HG03571 (cell line): Measurements from ENCODE around the gene IGFBP6.
"Not testable (repeated sequence)": the region's sequence is repeated elsewhere in the genome, so short reads cannot be mapped to it uniquely, and the experiment has no call there.

Experiments used
- ATAC-seq: cut with Tn5 transposase; IDR thresholded peaks from one replicate; pipeline ENCODE4 v1.9.1; 2021; ENCODE audit not compliant: unreplicated experiment

IGFBP6 gene

DNA sequence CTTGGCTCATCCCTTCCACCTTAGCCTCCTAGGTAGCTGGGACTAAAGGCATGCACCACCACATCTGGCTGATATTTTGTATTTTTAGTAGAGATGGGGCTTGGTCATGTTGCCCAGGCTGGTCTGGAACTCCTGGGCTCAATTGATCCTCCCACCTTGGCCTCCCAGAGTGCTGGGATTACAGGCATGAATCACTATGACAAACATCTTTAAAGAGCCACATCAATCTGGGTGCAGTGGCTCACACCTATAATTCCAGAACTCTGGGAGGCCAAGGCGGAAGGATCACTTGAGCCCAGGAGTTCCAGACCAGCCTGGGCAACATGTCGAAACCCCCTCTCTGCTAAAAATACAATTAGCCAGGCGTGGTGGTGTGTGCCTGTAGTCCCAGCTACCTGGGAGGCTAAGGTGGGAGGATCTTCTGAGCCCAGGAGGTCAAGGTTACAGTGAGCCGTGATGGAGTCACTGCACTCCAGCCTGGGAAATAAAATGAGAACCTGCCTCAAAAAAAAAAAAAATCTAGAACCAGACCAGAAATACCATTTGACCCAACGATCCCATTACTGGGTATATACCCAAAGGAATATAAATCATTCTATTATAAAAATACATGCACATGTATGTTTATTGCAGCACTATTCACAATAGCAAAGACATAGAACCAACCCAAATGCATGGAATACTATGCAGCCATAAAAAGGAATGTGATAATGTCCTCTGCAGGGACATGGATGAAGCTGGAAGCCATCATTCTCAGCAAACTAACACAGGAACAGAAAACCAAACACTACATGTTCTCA is 2.5 kb upstream of the IGFBP6 start:
- not testable (repeated sequence) for ATAC-seq

GRCh38 chr12:53095596-53095895 is 1.9 kb upstream of the IGFBP6 start:
- ATAC-seq: not testable (repeated sequence)

- no peak for ATAC-seq
Observed at GRCh38 chr12:53096089-53096741, 1.3 kb upstream of the IGFBP6 start.

DNA sequence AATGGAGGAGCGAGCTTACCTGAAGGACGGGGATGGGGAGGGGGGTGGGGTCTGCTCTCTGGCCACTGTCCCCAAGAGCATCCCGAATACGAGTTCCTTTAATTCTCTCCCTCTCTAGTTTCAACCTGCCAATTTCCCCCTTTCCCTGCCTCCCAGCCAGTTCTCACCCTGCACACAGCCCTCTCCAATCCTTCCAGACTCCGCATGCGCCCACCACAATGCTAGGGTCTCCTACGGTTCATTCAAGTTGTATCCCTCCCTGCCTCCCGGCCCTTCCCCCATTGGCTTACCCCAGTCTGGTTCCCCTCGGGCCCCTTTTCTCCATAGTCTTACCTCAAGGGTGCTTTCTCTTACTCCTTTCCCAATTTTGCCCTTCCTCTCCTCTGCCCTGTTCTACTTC is 708 bp upstream of the IGFBP6 start:
- ATAC-seq: no peak

DNA sequence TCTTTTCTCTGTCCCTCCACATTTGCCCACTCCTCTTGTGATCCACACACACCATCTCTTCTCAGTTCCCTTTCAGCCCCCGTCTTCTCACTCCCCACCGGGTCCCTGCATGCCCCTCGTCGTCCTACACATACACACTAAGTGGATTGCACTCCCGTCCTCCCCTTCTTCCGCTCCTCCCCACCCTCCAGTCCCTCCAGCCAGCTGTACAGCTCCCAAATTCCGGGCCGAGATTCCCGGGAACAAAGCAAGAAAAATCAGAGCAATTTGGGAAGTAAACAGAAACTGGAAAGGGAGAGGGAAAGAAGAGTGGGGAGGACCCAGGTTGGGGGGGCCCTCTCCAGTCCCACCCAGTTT is 282 bp upstream of the IGFBP6 start:
- ATAC-seq: no peak

GRCh38 chr12:53098354-53098981 is 1.0 kb downstream of the IGFBP6 start:
- no peak for ATAC-seq

- no peak for ATAC-seq
Observed at GRCh38 chr12:53099071-53099882, 1.8 kb downstream of the IGFBP6 start.

DNA sequence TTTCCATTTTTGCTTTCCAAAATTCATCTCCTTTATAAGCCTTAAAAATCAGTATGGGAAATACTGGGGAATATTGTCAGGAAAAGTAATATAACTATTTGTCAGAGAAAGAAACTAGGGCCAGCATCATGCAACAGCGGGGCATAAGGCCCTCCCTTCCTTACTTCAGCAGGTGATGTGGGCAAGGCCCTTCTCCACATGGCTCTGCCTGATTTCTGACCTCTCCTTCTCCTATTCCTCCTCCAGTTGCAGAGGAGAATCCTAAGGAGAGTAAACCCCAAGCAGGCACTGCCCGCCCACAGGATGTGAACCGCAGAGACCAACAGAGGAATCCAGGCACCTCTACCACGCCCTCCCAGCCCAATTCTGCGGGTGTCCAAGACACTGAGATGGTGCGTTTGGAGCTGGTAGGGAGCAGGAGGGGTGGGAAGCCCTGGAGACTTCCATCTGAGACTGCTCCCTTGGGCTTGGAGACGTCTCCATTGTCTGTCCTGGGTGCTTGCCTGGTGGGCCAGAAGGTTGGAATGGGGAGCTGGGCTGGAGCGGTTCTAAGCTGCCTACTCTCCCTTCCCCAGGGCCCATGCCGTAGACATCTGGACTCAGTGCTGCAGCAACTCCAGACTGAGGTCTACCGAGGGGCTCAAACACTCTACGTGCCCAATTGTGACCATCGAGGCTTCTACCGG is 3.1 kb downstream of the IGFBP6 start:
- ATAC-seq: no peak

DNA sequence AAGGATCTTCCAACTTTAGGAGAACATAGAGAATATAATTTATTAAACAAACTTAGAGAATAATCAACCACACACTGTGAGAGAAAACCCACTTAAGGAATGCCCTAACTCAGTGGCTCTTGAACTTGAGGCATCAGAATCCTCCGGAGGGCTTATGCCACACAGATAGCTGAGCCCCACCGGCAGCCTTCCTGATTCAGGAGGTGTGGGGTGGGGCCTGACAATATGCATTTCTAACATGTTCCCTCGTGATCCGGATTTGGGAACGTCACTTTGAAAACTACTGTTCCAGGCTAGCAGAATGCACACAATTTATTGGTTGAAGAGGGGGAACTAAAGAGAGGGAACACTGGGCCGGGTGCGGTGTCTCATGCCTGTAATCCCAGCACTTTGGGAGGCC is 3.8 kb downstream of the IGFBP6 start:
- ATAC-seq: no peak

- ATAC-seq: no peak
Observed at GRCh38 chr12:53101931-53102781, 4.7 kb downstream of the IGFBP6 start.

DNA sequence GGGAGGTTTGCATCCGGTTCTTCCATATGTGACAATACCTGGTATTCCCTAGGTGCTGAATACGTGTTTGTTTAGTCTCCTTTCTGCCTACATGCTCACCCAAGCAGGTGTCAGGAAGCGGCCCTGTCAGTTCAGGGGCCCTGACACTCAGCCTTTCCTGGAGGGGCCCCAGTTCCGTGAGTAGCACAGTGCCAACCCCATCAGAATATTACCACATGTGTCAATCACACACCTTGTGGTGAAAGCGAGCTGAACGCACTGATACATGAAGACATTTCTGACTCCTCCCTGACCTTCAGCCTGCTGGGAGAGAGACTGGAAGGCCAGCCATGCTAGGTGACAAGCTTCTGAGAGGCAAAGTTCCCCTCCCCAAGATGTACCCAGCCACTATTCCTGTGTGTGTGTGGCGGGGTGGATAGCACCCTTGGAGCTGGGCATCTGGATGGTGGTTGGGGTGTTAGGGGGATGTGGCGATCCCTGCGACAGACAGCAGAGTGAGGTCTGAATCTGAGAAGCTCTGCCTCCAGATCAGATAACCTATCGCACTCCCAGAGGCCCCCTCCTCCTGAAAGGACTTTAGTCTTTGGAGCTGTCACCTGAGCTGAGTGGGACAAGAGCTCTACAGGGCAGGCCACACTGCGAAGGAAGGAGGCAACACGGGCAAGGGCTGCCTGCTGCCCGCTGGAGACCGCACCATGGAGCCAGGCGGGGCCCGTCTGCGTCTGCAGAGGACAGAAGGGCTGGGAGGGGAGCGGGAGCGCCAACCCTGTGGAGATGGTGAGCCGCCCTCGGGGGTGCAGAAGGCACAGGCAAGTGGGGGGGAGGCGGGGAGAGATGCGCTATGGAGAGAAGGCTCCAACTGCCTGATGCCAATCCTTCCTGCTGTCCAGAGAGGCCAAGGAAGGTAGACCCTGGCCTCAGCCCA is 5.7 kb downstream of the IGFBP6 start, which contains the start of gene SOAT2:
SOAT2 (plus strand) TSS at position 604 of the 925 bp plus-strand sequence; CDS start at position 696, 92 bp downstream.
- peak; percentile 46 for ATAC-seq

DNA sequence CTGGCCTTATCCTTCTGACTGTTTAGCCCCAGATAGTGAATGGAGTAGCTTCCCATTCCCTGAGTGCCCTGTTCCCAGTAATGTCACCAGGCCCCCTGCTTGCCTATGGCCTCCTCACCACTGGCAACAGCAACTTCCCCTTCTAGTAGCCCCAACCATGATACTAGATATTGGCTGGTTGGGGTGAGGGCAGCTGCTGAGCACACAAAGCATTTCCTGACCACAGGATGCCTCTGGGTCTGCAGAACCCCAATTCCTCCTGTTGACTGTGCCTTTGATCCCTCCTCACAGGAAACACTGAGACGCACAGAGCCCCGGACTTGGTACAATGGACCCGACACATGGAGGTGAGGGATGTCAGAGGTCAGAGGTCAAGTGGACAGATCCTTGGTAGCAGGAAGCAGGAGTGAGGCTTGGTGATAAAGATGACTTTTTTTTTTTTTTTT is 6.4 kb downstream of the IGFBP6 start:
- ATAC-seq: no peak

GRCh38 chr12:53105256-53105655 is 7.8 kb downstream of the IGFBP6 start:
- no peak for ATAC-seq

DNA sequence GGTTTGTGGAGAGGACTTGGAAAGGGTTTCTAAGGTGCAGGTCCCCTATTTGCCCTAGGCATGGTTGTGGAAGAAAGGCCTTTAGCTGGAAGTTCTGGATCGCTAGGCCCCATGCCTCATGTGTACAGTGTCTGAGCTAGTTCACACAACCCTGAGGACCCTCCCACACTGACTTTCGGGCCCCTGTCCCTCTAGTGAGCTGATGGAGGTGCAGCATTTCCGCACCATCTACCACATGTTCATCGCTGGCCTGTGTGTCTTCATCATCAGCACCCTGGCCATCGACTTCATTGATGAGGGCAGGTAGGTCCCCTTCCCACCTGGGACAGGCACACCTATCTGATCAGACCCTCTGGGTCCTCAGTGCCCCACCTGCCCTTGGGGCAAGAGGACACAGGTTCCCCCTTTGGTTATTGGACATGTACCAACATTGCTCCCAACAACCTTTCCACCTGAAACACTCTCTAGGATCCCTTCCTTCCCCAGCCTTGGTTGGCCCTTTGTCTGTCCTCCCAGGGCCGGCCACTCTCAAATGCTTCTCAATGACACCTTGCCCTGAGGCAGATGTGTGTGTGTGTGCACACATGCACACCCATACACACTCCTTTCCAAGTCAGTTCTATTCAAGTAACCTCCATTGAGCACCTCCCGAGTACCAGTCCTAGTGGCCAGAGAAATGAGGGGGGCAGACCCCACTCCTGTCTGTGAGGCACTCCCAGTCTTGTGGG is 8.4 kb downstream of the IGFBP6 start:
- no peak for ATAC-seq

DNA sequence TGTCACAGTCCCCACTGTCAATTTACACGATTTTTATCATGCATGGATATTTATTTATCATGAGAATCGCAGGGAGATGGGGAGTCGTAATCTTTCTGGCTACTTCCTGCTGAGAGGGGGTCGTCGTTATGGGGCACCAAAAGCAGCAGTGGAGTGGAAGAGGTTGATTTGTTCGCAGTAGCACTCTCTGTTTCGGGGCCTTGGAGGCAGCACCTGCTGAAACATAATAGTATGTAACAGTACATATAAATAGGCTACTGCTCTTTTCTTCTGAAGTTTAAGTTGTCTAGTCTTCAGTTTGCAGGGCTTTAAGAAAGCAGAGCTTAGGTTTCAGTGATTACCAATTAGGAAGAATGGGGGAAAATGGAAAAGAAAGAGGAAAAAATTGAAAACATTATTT is 9.7 kb downstream of the IGFBP6 start:
- ATAC-seq: no peak

DNA sequence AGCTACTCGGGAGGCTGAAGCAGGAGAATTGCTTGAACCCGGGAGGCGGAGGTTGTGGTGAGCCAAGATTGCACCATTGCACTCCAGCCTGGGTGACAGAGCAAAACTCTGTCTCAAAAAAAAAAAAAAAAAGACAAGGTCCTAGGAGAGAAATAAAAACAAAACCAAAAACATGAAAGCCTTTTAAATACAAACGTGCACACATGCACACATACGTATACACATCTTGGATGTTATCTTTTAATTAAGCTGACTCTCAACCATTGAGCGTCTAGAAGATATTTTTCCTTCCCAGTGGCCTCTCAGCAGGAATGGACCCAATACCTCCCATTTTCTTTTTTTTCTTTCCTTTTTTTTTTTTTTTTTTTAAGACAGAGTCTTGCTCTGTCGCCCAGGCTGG is 15.0 kb downstream of the IGFBP6 start:
- ATAC-seq: not testable (repeated sequence)

- no peak for ATAC-seq
Observed at GRCh38 chr12:53113136-53113705, 15.8 kb downstream of the IGFBP6 start.

DNA sequence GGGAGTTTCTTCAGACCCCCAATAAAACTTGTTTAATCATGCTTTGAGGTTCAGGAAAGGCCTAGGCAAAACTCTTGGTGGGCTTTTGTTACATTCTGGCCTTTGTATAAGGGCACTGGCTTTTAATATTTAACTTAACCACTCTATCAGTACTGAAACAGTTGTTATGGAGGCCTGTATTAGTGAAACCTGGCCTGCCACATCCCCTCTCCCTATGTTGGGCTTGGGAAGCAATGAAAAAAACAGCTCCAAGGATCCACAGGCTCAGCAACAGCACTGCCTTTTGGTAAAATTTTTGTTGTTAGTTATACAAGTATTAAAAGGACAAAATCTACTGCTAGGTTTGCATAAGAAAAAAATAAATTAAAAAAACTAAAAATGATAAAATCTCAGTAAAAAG is 16.5 kb downstream of the IGFBP6 start:
- ATAC-seq: no peak
